Activated CD8-positive, alpha-beta memory T cell treated with anti-CD3 and anti-CD28 coated beads, Interleukin-2, amount 50 U/mL, for 1 hour (primary cell): ENCODE results near the gene MTFP1.
"Not testable (repeated sequence)": the region's sequence is repeated elsewhere in the genome, so short reads cannot be mapped to it uniquely, and the experiment has no call there.

Experiments used
- DNase-seq: peaks from one replicate; pipeline ENCODE4 v3.0.0-alpha.2; 2020; ENCODE audit errors: extremely low read depth

Gene MTFP1

GRCh38 chr22:30425616-30426387 is at the start of gene MTFP1:
TSS of gene MTFP1 (plus strand) at chr22:30425768. CDS start at chr22:30425880, 112 bp downstream.
- no peak for DNase-seq

GRCh38 chr22:30380011-30380410 is 45.6 kb upstream of the MTFP1 start:
- DNase-seq: no peak

- no peak for DNase-seq
Observed at GRCh38 chr22:30381264-30381663, 44.3 kb upstream of the MTFP1 start.

- DNase-seq: no peak
Observed at GRCh38 chr22:30382340-30382739, 43.2 kb upstream of the MTFP1 start.

GRCh38 chr22:30383061-30383460 is 42.5 kb upstream of the MTFP1 start:
- no peak for DNase-seq

- DNase-seq: no peak
Observed at GRCh38 chr22:30385942-30386341, 39.6 kb upstream of the MTFP1 start.

GRCh38 chr22:30386608-30386959 is 39.0 kb upstream of the MTFP1 start:
- no peak for DNase-seq

- DNase-seq: peak; percentile 39
Observed at GRCh38 chr22:30386960-30387827, 38.4 kb upstream of the MTFP1 start, which contains the start of gene RNF215. TSS of gene RNF215 (minus strand) at chr22:30387411. CDS start at chr22:30387313, 98 bp downstream.

GRCh38 chr22:30390974-30391691 is 34.4 kb upstream of the MTFP1 start:
- DNase-seq: peak; percentile 62

GRCh38 chr22:30392661-30393321 is 32.8 kb upstream of the MTFP1 start:
- no peak for DNase-seq

- no peak for DNase-seq
Observed at GRCh38 chr22:30393322-30393680, 32.3 kb upstream of the MTFP1 start.

- no peak for DNase-seq
Observed at GRCh38 chr22:30393885-30394284, 31.7 kb upstream of the MTFP1 start.

- peak; percentile 38 for DNase-seq
Observed at GRCh38 chr22:30396871-30397655, 28.5 kb upstream of the MTFP1 start, which contains the start of gene SEC14L2. TSS of gene SEC14L2 (plus strand) at chr22:30397018. CDS start at chr22:30397117, 99 bp downstream.

- DNase-seq: no peak
Observed at GRCh38 chr22:30397656-30398635, 27.6 kb upstream of the MTFP1 start.

- no peak for DNase-seq
Observed at GRCh38 chr22:30398685-30399680, 26.6 kb upstream of the MTFP1 start.

GRCh38 chr22:30399718-30400117 is 25.9 kb upstream of the MTFP1 start:
- DNase-seq: no peak

- no peak for DNase-seq
Observed at GRCh38 chr22:30400159-30400558, 25.4 kb upstream of the MTFP1 start.

- not testable (repeated sequence) for DNase-seq
Observed at GRCh38 chr22:30401024-30401423, 24.5 kb upstream of the MTFP1 start.
